ENCODE data around the gene PLCB3.
A peak's percentile ranks its signal among the peaks of the same experiment; 100 is the strongest.

The PLCB3 gene

DNA sequence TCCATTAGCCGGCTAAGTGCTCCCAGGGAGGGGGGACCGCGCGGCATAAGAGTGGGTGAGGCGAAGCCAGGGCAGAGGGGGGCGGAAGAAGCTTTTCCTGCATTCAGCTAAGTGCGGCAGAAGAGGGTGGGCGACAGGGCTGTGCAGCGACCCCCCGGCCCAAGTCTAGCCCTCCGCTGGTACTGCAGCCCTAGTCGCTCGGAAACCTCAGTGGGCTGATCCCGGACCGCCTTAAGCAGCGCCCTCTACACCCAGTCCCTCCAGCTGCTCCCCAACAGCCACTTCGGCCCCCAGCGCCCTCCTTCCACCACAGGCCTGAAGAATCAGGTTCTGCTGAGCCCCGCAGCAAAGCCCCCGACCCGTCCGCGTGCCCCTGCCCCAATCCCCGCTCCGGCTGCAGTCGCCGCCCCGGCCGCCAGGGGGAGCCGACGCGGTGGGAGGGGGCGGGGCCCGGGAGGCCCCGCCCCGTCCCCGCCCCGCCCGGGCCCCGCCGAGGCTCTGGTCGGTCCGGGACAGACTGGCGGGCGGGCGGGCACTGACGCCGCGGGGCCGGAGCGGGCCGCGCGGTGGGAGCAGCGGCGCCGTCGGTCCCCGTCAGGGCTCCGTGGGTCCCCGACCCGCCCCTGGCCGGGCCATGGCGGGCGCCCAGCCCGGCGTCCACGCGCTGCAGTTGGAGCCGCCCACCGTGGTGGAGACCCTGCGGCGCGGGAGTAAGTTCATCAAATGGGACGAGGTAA lies at the start of gene PLCB3:
TSS of gene PLCB3 (plus strand) at position 515 of the 737 bp plus-strand sequence. CDS start at position 635, 120 bp downstream.
- peak; percentile 63 for DNase-seq (ENCODE audit: low read depth)
- TF ChIP-seq, protein P1, sequence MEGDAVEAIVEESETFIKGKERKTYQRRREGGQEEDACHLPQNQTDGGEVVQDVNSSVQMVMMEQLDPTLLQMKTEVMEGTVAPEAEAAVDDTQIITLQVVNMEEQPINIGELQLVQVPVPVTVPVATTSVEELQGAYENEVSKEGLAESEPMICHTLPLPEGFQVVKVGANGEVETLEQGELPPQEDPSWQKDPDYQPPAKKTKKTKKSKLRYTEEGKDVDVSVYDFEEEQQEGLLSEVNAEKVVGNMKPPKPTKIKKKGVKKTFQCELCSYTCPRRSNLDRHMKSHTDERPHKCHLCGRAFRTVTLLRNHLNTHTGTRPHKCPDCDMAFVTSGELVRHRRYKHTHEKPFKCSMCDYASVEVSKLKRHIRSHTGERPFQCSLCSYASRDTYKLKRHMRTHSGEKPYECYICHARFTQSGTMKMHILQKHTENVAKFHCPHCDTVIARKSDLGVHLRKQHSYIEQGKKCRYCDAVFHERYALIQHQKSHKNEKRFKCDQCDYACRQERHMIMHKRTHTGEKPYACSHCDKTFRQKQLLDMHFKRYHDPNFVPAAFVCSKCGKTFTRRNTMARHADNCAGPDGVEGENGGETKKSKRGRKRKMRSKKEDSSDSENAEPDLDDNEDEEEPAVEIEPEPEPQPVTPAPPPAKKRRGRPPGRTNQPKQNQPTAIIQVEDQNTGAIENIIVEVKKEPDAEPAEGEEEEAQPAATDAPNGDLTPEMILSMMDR (IDR thresholded peaks at IDR 0.05; ENCODE audit: insufficient read depth, low read depth, low read length, missing control alignments) = peak; percentile 67
- H3K4me3 ChIP-seq (ENCODE audit: low read depth, low read length) = peak within 1 kb of the TSS; percentile 72

DNA sequence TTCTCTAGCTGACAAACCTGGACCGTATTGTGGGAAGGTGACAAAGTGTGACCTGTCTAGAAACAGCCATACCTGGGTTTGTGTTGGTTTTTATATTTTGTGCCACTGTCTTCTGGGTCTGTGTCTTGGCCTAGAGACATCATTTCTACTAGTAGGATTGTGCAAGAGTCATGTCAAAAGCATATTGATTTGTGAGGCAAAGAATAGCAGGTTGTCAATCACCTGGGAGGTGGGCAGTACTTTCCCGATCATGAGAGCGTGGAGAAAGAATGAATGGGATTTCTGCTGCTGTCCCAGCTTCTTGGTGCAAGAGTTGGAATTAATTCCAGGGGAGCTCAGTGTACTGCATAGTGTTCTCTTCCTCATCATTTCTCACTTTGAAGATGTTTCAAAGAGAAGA lies 49.8 kb upstream of the PLCB3 start:
- TF ChIP-seq, protein P1 (IDR thresholded peaks at IDR 0.05; ENCODE audit: insufficient read depth, low read depth, low read length, missing control alignments) = no peak
- H3K4me3 ChIP-seq (ENCODE audit: low read depth, low read length) = no peak overlapping the region
- DNase-seq (ENCODE audit: low read depth) = no peak

- no peak for DNase-seq (ENCODE audit: low read depth)
- no peak overlapping the region for H3K4me3 ChIP-seq (ENCODE audit: low read depth, low read length)
- TF ChIP-seq, protein P1 (IDR thresholded peaks at IDR 0.05; ENCODE audit: insufficient read depth, low read depth, low read length, missing control alignments) = no peak
Observed at GRCh38 chr11:64202992-64203391, 48.3 kb upstream of the PLCB3 start.

DNA sequence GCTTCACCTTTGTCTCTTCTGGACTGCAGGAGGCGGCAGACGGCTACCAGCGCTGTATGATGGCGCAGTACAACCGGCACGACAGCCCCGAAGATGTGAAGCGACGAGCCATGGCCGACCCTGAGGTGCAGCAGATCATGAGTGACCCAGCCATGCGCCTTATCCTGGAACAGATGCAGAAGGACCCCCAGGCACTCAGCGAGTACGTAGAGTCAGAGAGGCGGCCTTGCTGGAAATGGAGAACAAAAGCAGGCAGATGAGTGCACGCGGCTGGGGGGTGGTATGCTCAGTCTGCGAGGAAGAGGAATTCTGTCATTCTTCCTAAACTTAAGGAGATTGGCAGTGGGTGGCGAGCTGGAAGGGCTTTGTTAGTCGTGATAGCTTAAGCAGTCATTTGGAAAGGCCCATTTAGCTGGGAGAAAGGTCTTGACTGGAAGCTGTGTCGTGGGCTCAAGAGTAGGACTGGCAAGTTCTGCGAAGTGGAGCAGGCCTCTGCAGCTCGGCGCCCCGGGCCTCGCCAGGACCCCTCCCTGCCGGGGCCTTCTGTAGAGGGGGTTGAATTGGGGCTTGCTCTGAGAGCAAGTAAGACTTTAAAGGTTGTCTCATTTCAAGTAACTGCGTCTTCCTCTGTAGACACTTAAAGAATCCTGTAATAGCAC lies 47.8 kb upstream of the PLCB3 start:
- TF ChIP-seq, protein P1 (IDR thresholded peaks at IDR 0.05; ENCODE audit: insufficient read depth, low read depth, low read length, missing control alignments) = no peak

GRCh38 chr11:64204080-64204440 lies 47.3 kb upstream of the PLCB3 start:
- TF ChIP-seq, protein P1 (IDR thresholded peaks at IDR 0.05; ENCODE audit: insufficient read depth, low read depth, low read length, missing control alignments) = no peak

More for the DNA sequence above, 47.8 kb upstream of the PLCB3 start:
- no peak for DNase-seq (ENCODE audit: low read depth)
- no peak overlapping the region for H3K4me3 ChIP-seq (ENCODE audit: low read depth, low read length)

GRCh38 chr11:64204464-64204989 lies 46.8 kb upstream of the PLCB3 start:
- peak; percentile 87 for DNase-seq (ENCODE audit: low read depth)
- H3K4me3 ChIP-seq (ENCODE audit: low read depth, low read length) = no peak overlapping the region
- TF ChIP-seq, protein P1 (IDR thresholded peaks at IDR 0.05; ENCODE audit: insufficient read depth, low read depth, low read length, missing control alignments) = peak; percentile 67

More at GRCh38 chr11:64204080-64204440, 47.3 kb upstream of the PLCB3 start:
- H3K4me3 ChIP-seq (ENCODE audit: low read depth, low read length) = no peak overlapping the region
- no peak for DNase-seq (ENCODE audit: low read depth)
